Suppressor macrophage treated with lipopolysaccharide for 1 hour (primary cell): ENCODE measurements around the gene CLRN1.
A peak's percentile ranks its signal among the peaks of the same experiment; 100 is the strongest.

ENCODE experiments used
- DNase-seq, 3 donors: peaks; one replicate each; pipeline ENCODE4 v3.0.0-alpha.2; 2020 to 2022

The CLRN1 gene

DNA sequence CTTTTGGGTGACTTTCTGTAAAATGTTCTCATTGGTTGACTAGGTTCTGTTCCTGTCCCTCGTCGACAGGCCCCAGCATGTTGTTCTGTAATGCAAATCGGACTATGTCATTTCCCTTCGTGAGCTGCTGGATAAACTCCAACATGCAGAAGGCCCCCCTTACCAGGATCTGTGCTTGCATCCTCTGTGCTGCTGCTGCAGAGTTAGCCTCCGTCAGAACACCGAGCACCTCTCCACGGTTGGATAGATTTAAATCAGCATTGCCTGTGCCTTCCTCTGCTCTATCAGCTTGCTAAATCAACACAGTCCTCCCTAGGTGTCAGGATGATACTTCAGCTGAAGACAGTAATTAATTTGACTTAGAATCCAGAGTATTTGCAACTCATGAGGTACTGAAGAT lies 54.6 kb downstream of the CLRN1 start:
- DNase-seq: no peak

DNA sequence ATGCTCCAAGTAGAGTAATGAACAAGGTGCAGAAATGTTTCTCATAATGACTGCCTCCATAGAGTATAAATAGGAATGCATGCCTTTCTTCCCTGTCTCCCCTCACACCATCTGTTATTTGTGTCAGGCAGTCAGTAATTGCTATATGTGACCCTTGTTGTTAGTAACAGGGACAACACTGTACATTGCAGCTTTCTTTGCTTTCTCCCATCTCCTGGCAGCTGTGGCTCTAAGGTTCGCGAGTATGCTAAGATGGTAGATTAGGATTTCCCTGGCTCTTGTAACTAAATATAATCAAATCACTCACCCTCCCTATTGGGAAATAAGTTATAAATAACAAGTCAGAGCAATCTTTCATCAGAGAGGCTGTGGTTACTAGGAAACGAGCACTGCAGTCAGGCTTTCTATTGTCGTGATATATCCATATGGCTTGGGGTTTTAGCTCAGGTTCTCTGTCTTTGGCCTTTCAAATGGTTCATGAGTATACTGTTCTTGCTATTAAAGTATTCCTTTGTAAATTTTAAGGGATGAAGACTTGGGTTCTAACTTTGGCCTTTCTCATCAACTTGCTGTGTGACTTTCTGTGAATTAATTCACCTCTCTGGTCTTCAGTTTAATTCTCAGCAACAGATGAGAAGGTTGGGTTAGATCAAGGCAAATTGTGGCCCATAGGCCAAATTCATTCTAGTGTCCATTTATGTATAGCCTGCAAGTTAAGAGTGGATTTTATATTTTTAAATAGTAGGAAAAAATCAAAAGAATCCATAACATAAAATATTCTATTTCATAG lies 59.2 kb downstream of the CLRN1 start:
- DNase-seq: peak; percentile 21 to 44 (median 25)

DNA sequence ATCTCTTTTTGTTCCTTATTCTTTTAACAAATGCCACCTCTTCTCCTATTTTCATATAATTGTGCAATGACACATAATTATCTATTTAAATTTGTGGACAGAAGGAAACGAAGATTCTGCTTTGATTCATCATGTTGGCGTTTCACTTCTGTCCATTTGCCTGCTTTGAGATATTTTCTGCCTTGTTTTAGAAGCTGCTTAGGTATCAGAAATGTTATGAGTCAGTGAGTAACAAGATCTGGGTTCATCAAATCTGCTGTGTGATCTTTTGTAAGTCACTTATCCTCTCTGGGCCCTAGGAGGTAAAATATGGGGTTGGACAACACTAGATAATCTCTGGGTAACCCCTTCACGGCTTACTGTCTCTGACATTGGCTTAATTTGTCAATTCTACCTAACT lies 60.0 kb downstream of the CLRN1 start:
- no peak for DNase-seq

DNA sequence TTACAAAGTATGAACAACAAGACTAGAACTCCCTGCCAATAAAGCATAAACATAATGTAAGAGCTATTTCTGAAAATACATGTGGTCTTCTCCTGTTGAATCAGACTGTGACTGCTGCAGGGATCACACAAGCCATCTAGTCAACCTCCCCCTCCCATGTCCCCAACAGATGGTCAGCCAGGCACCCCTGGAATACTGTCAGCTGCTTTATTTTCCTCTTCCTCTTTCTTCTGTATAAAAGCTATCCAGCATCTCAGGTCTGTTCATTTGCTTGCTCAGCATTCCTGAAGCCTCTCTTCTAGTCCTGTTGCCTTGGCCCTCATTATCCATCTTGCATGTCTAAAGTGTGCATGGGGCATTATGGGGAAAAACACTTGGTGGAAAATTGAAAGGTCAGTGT lies 60.8 kb downstream of the CLRN1 start:
- no peak for DNase-seq

DNA sequence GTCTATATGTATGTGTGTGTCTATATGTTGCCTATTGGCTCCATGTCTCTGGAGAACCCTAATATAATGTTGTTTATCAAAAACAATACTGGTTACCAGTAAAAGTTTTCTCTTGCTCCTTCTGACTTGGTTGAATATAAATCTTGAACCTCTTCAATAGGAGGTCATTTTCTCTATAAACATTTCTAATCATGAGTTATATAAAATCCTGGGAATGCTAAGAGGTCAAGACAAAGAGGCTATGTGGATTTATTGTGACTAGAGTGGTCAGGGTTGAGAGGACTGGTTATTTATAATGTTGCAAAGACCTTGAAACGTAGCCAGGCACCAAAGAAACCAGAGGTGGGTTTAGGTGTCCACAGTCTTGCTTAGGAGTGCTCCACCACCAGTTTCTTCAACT lies 66.1 kb downstream of the CLRN1 start:
- DNase-seq: no peak

DNA sequence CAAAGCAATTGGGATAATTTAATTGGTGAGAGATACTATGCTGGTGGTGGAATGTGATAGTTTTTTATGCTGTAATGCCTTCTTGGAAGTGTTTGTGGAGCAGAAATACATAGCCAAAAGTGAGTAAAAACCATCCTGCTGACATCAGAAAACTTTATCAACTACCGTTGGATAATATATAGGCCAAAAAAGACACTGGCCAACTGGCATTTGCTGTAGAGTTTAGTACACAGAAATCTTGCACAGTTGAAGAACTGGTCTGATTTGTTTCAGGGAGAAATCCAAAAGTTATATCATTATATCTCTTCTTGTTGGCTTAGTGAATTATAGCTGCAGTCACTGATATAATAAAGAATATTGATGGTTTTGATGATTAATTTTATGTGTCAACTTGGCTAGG lies 66.8 kb downstream of the CLRN1 start:
- DNase-seq: no peak

DNA sequence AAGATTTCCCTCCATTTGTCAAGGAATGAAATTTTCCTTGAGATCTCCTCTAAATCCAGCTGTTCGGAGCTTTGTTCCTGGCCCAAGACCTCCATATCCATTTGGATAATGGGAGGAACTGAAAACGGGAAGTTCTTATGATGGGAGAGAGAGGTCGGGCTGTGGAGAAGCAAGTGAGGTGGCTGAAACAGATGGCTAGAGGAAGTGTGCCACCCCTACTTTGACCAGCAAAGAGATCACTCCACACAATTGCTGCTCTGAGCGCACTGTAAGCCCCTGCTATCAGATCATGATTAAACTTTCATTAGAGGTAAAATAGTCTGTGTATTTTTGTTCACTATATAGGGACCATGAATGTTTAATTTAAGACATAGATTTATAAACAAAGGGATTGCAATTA lies 67.2 kb downstream of the CLRN1 start, which contains the start of gene MINDY4B:
Gene MINDY4B, minus strand, starts transcription at position 101 of the 400 bp plus-strand sequence. Its CDS starts 0 bp downstream, at position 101.
- DNase-seq: no peak

DNA sequence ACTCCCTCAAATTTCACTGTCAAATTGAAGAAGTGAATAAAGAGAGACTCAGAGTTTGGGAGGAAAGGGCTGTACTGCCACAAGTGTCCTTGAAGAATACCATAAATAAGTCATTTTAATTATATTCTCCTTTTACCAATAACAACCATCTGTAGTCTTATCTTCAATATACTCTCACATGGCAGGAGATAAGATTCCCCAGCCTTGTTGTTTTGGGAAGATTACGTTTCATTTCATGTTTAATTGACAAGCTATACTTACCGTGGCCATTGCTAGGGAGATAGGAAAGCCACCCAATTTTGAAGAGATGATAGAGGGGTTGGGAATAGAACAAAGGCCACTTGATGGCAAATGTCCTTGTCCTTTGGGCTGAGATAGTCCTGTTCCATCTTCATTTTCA lies 69.5 kb downstream of the CLRN1 start:
- no peak for DNase-seq

DNA sequence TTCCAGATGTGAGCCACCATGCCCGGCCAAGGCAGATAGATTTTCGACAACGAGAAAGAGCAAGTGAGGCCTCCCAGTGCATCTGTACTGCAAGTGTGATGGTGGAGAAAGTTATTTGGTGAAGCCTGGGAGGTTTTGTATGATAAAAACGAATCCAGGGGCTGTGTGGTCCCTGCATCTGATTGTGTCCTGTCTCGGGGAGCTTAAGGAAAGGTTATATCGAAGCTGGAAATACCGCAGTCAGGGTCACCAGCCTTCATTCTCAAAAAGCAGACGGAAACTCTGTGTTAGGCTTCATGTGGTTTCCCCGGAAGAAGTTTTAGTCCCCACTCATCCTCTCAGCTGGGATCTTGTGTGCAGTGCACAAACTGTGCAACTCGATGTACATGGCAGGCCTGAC lies 70.7 kb downstream of the CLRN1 start:
- DNase-seq: no peak

DNA sequence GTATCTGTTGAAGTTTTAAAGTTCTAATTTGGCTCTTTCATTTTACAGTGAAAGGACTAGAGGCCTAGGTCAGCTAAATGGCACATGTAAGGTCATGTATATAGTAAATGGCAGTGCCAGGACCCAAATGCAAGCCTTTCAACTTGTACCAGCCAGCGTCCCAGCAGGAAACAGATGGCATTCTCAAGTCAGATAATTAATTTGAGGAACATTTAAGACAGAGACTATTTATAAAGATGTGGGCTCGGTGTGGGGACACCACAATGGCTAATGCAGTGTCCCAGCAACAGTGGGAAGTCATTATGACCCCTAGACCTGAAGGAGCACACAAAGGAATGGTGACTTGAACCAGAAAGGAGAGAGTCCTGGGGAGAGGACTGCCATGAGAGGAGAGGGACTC lies 73.4 kb downstream of the CLRN1 start:
- no peak for DNase-seq

DNA sequence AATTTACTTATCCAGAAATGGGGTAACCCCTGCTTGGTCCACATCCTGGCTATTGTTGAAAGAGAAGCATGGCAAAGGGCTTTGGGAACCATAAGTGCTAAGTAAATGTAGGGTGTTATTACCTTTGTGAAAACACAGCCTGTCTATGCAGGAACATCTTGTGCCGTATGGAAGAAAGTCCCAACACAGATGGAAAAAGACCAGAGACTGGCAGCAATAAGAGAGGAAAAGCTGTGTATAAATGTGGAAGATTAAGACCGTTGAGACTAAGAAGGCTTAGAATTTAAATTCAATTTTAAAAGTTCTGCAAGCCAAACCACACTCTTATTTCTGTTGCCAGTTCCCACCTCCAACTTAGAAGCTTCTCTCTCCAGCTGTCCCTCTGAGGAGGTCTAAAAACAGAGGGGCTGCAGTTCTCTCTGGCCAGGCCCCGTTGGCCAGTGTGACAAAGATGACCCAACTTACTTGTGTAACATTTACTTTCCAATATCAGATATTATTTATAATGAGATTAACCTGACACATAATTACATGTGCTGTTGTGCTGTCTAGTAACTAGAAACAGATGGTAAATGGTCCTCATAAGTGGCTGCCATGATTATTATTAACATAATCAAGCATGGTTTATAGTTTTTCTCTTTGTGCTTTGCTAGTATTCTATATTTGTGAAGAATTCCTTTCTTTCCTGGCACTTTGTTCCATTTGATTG lies 74.3 kb downstream of the CLRN1 start:
- no peak for DNase-seq

DNA sequence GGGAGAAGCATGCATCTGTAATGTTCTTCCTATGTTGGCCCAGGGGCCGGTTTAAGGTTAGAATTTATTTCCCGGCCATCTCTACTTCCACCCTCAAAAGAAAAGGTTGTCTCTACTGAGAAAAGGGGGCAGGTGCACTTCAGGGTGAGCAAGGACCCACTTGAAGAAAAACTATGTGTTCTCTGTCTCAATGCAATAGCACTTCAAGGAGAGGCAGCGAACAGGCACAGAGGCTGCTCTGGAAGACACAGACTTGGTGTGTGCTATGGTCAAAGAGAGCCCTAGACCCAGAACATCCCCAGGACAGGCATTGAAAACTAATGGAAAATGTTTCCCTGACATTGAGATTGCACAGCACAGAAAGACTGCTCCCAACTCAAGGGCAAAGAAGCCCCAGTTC lies 74.9 kb downstream of the CLRN1 start:
- DNase-seq: no peak

DNA sequence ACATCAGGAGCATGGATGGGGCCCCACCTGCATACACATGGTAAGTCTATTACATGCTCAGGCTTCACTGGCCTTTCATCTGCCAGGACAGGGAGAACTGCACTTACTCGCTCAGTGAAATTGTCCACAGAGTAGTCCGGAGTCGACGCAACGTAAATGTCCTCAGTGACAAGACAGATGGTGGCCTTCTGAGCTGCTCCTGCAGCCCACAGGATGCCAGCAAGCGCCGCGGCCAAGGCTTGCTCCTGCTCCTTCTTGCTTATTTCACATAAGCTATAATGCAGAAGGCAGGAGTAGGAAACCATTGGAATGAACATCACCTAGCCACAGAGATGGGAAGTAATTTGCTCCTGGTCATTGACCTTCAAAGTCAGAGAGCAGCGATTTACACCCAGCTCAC lies 81.7 kb downstream of the CLRN1 start:
- no peak for DNase-seq

DNA sequence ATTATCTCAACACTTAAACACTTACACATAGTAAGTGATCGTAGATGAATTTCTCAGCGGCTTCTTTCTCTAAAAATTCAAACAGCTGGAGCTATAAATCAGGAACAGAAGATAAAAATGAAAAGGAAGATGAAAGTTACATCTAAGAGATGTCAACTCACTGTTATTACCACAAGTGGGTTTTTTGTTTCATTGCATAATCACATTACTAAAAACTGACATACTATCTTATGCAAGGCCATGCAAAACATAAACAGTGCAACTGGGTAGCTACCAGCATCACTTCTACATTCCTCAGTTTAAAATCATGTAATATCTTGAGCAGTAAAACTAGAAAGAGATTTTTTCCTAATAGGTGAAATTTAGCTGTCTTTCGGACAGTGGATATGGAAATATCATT lies 82.2 kb downstream of the CLRN1 start:
- peak; percentile 62 to 92 (median 89) for DNase-seq

DNA sequence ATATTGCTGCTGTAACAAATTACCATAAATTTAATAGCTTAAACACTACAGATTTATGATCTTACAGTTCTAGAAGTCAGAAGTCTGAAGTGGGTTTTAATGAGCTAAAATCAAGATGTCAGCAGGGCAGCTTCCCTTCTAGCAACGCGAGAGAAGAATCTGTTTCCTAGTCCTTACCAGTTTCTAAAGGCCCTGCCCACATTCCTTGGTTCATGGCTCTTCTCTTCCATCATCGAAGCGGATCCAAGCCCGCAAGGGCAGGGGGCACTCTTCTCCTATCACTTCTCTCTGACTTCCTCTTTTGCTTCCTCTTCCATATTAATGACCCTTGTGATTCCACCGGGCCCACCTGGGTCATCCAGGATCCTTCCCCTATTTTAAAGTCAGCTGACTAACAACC lies 83.4 kb downstream of the CLRN1 start:
- DNase-seq: peak in 2 of 3 donors; percentile 36

DNA sequence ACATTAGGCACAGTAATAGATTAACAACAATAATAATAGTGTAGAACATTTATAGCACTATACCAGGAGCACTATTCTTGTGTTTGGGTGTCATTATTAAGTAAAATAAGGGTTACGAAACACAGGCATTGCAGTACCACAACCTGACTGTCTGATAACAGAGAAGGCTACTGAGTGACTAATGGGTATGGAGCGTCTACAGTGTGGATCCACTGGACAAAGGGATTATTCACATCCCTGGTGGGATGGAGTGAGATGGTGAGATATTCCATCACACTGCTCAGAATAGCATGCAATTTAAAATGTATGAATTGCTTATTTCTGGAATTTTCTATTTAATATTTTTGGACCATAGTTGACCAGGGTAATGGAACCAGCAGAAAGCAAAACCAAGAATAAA lies 85.5 kb downstream of the CLRN1 start:
- DNase-seq: no peak

DNA sequence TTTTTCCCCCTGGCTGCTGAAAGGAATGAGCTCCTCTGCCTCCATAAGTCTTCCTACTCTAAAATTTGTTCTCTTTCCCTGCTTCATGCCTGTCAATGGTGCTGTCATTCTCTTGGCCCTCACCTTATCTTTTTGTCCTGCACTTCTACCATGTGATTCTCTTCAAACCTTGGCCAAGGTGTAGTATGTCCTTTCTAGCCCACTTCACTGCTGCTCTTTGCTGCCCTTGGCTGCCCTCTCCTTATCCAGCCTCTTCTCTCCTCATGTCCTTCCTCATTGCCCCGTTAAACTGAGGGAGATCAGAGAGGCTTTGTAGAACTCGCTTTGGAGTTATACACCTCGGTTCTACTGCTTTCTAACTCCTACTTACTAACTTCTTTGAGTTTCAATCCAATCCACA lies 87.0 kb downstream of the CLRN1 start:
- DNase-seq: no peak

DNA sequence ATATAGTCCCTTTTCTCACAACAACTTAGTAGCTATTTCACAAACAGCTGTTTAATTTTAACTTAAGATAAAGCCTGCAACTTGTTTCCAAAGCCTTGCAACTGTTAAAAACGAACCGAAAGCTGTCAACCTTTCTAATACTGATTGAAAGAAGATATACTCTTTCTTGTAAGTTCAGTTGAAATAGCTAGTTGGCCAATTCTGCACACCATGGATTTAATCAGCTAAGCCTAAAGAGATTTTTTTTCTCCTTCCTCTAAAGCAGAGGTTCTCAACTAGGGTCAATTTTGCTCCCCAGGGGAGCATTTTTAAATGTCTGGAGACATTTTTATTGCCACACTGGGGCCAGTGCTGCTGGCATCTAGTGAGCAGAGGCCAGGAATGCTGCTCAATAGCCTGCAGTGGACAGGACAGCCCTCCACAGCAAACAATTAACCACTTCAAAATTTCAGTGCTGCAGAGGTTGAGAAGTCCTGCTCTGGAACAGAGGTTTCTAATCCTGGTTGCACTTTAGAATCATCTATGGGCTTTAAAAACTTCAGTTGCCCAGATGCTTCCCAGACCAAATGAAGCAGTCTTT lies 93.4 kb downstream of the CLRN1 start:
- DNase-seq: no peak

DNA sequence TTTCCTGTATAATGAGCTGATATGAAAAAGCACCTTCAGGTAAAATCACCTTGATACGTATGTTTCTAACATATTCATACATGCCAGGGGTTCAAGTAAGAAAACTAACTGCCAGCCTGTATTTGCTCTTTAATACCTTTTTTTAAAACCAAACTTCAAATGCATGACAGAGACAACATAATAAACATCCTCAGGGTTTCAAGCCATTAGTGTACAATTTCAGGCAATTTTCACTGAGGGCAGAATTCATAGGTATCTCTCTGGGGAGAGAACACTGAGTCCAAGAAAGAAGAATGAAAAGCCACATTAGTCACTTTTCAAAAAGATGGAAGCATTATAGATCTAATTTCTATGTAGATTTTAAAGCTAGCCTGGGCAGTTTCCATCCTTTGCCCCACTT lies 94.2 kb downstream of the CLRN1 start:
- DNase-seq: no peak

DNA sequence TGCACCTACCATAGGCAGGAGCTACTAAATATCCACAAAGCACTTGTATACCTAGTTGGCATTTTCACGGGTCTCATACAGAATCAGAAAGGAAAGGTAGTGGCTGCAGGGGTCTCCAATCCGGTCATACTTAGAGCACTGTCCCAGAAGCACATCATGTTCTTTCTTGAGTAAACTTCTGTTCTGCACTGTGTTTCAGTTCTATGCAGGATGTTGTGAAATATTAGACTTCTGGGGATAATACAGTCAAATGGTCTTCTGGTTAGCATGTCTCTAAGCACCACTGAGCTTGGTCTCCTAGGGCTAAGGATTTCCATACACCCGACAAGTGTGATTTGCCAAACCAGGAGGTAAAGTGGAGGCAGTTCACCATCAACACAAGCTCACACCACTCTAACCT lies 95.2 kb downstream of the CLRN1 start:
- no peak for DNase-seq

DNA sequence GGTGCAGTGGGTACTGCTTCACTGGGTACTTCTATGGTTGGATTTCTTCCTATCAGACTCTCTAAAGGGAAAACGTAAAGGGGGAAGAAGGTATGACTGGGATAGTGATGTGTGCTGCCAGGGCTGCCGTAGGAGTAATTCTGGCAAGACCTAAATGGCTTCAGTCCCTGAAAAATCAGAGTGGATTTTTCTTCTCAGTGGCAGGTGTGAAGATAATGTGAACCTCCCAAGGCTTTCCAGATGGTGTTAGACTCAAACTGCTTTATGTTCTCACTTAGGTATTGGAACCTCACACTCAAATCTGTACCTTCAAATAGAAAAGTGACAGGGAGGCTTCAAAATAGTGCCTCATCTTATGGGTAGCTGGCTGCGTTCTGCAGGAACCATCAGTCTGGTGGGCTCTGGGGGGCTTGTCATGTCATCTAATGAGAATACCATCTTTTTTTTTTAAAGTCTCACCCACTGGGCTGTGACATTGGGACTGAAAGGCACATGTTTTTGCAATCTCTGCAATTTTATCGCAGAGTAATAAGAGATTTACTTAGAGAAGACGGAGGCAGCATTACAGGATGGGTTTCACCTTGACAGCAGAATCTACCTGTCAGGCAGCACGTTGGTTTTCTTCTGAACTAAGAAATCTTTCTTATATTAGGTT lies 95.8 kb downstream of the CLRN1 start:
- DNase-seq: no peak
